BJ (cell line): ENCODE results near the gene PCDHGA9. TPM values are rescaled to one million over a fixed set of nuclear protein-coding genes. Genes with fewer than 3 reads are reported as not detected.
"Not testable (repeated sequence)": the region's sequence is repeated elsewhere in the genome, so short reads cannot be mapped to it uniquely, and the experiment has no call there.

ENCODE experiments used
- CTCF ChIA-PET: fragments of 350-600 bp; formaldehyde crosslinking; extraction: SDS; loops from one replicate; lab custom pipeline; 2021; ENCODE audit warnings: antibody characterized with exemption, inconsistent platforms; lab: Yijun Ruan, JAX
- POLR2A ChIA-PET: fragments of 300-600 bp; sonication (Branson Sonifier 250); formaldehyde crosslinking; extraction: SDS; loops from one replicate; lab custom pipeline; 2021; ENCODE audit warnings: antibody characterized with exemption; lab: Charles Lee
- DNase-seq: peaks from one replicate; pipeline ENCODE4 v3.0.0-alpha.2; 2011; ENCODE audit warnings: low read depth
- H3K27me3 ChIP-seq: 2 replicates; pipeline ENCODE4 v1.6.0; 2011; ENCODE audit warnings: low read length; ENCODE audit not compliant: control insufficient read depth, insufficient read depth
- H3K36me3 ChIP-seq: 2 replicates; pipeline ENCODE4 v1.5.1; 2011; ENCODE audit warnings: low read length; ENCODE audit not compliant: control insufficient read depth, insufficient read depth
- H3K4me3 ChIP-seq: 2 replicates; pipeline ENCODE4 v1.5.1; 2011; ENCODE audit warnings: low read depth, mild to moderate bottlenecking, control low read depth, low read length
- CTCF ChIP-seq: IDR thresholded peaks from 2 replicates; pipeline ENCODE4 v1.5.1; 2011; ENCODE audit warnings: low read depth, mild to moderate bottlenecking, control low read depth, inconsistent platforms, low read length, moderate library complexity; ENCODE audit not compliant: insufficient read depth
- polyA plus RNA-seq: library from polyadenylated mRNA; depleted of rRNA; stranded (reverse); fragments of >200 nt; gene quantifications from 2 replicates; pipeline ENCODE4 v1.2.3, GENCODE V29; 2011

PCDHGA9 gene
- polyA plus RNA-seq, 1 experiment: 1.2 TPM

- CTCF ChIA-PET: interaction anchor here (0.9 to 2.2 kb wide), 16 partner anchors 10 to 193 kb away, joined by 3 to 14 read pairs (median 4); partner anchors contain the start of genes PCDHGA10, PCDHGA11, PCDHGA4 and PCDHGA5
- Histone ChIP-seq H3K27me3 (no peaks in the 10 kb centered on the region; the same call in 1 of the 2 replicates), H3K4me3 (no peak overlapping the region), H3K36me3 (no peaks in the 10 kb centered on the region)
- no peak for DNase-seq
- POLR2A ChIA-PET: no interaction called here
- no peak for TF ChIP-seq CTCF
Measured at GRCh38 chr5:141374627-141375026, 28.0 kb upstream of the PCDHGA9 start.

- CTCF ChIA-PET: interaction anchor here (0.9 to 1.9 kb wide), 5 partner anchors 11 to 192 kb away, joined by 3 to 7 read pairs (median 4); partner anchors contain the start of gene TAF7
- H3K27me3 ChIP-seq, H3K4me3 ChIP-seq, H3K36me3 ChIP-seq, POLR2A ChIA-PET, DNase-seq: not testable (repeated sequence)
Measured at GRCh38 chr5:141375444-141376155, 27.0 kb upstream of the PCDHGA9 start.

- DNase-seq: no peak
- H3K27me3 ChIP-seq: no peaks in the 10 kb centered on the region
- H3K4me3 ChIP-seq: peak within 1 kb of the TSS; percentile 54
- ChIA-PET POLR2A (interaction anchor here (0.6 kb wide), 1 partner anchor 135 kb away, joined by 8 read pairs; no protein-coding TSS in a partner anchor), CTCF (interaction anchor here (0.8 to 1.6 kb wide), 8 partner anchors 12 to 183 kb away, joined by 3 to 11 read pairs (median 4); partner anchors contain the start of genes PCDHGA2, PCDHGA5, PCDHGB5 and TAF7)
- peak; percentile 68 for TF ChIP-seq CTCF
- no peaks in the 10 kb centered on the region; the same call in 1 of the 2 replicates for H3K36me3 ChIP-seq
Measured at GRCh38 chr5:141382469-141383294, 19.9 kb upstream of the PCDHGA9 start, which contains the start of gene PCDHGA7. TSS of gene PCDHGA7 (plus strand) at chr5:141382742. CDS start at chr5:141382900, 158 bp downstream.

- TF ChIP-seq CTCF: no peak
- ChIA-PET CTCF (interaction anchor here (0.8 to 1.6 kb wide), 8 partner anchors 12 to 183 kb away, joined by 3 to 11 read pairs (median 4); partner anchors contain the start of genes PCDHGA2, PCDHGA5, PCDHGB5 and TAF7), POLR2A (interaction anchor here (0.6 kb wide), 1 partner anchor 135 kb away, joined by 8 read pairs; no protein-coding TSS in a partner anchor)
- no peaks in the 10 kb centered on the region for H3K27me3 ChIP-seq
- no peaks in the 10 kb centered on the region; the same call in 1 of the 2 replicates for H3K36me3 ChIP-seq
- H3K4me3 ChIP-seq: peak overlapping the region; percentile 54
- DNase-seq: no peak
Measured at GRCh38 chr5:141383345-141383744, 19.2 kb upstream of the PCDHGA9 start.

- ChIA-PET POLR2A (no interaction called here), CTCF (interaction anchor here (4.1 kb wide), 1 partner anchor 14 kb away, joined by 16 read pairs; the partner anchor contains the start of gene PCDHGB3)
- no peak for DNase-seq
- Histone ChIP-seq H3K4me3 (no peak overlapping the region), H3K27me3 (no peaks in the 10 kb centered on the region), H3K36me3 (no peaks in the 10 kb centered on the region; the same call in 1 of the 2 replicates)
- no peak for TF ChIP-seq CTCF
Measured at GRCh38 chr5:141384471-141385267, 17.9 kb upstream of the PCDHGA9 start.
